ENCODE results near the gene MCC.

DNA sequence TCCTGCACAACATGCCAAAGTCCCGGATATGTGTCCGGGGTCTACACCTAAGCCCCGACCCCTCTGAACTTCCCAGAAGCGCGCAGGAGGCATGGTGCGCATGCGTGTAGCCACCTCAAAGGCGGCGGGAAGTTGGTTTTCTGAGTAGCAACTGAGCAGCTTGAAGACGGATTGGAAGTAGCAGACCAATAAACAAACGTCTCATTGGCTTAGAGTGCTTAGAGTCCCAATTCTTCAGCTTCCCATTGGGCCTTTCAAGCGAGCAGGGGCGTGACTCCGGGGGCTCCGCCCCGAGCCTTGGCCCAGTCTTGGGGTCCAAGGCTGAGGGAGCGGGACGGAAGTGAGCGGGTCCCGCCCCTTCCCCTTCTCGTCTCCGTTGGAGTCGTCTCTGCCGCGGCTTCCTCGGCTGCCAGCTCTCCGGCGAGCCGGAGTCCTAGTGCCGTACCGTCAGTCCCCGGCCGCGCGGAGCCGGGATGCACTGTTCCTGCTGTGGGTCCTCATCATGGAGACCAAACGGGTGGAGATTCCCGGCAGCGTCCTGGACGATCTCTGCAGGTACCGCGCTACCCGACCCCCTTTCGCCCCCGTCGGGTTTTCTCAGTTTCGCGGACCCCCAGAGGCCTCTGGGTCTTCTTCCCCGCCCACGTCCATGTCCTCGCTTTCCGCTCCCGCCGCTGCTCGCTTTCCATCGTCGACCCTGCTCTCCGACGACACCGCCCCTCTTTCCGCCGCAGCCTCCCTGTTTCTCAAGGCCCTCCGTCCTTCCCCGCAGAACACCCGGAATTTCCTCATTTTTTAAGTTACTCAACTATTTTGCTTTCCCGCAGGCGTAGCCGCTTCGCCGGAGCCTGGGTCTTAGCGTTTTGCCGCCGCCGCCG is 511.6 kb downstream of the MCC start, which contains the start of gene DCP2:
- TF ChIP-seq RAD21 (conservative IDR thresholded peaks at IDR 0.05 in 1 of 2, IDR thresholded peaks at IDR 0.05 in 1 of 2), result no peak
- TF ChIP-seq CTCF (IDR thresholded peaks at IDR 0.05), result no peak
- peak; percentile 87 for TF ChIP-seq MAX (IDR thresholded peaks at IDR 0.05)
- TF ChIP-seq JUNB (IDR thresholded peaks at IDR 0.05), result no peak
- peak; percentile 69 for TF ChIP-seq POLR2A (IDR thresholded peaks at IDR 0.05; ENCODE audit: low read length)

All from A549 (cell line).